AG20443 (cell line): ENCODE data around the gene RBCK1.
A peak's percentile ranks its signal among the peaks of the same experiment; 100 is the strongest.
"Not testable (repeated sequence)": the region's sequence is repeated elsewhere in the genome, so short reads cannot be mapped to it uniquely, and the experiment has no call there.

Source experiments
- DNase-seq: peaks from one replicate; pipeline ENCODE4 v3.0.0; 2012; ENCODE audit warnings: low spot score, mixed read lengths

The RBCK1 gene

GRCh38 chr20:472889-473292 is 64.8 kb downstream of the RBCK1 start:
- DNase-seq = no peak

- DNase-seq = no peak
These were observed 66.5 kb downstream of the RBCK1 start for GRCh38 chr20:474581-474980.

- peak; percentile 26 for DNase-seq
These were observed 67.6 kb downstream of the RBCK1 start for GRCh38 chr20:475463-476357.

- not testable (repeated sequence) for DNase-seq
These were observed 68.6 kb downstream of the RBCK1 start for GRCh38 chr20:476561-477249.

GRCh38 chr20:478010-478948 is 70.2 kb downstream of the RBCK1 start:
- DNase-seq = peak; percentile 35

GRCh38 chr20:478949-479429 is 70.9 kb downstream of the RBCK1 start:
- peak; percentile 54 for DNase-seq

GRCh38 chr20:479487-479886 is 71.4 kb downstream of the RBCK1 start:
- DNase-seq = no peak

- no peak for DNase-seq
These were observed 71.9 kb downstream of the RBCK1 start for GRCh38 chr20:480044-480443.

- DNase-seq = no peak
These were observed 73.1 kb downstream of the RBCK1 start for GRCh38 chr20:481167-481566.
